Measurements from ENCODE around the gene FGD2. TPM values are rescaled to one million over a fixed set of nuclear protein-coding genes. Genes with fewer than 3 reads are reported as not detected.

Gene FGD2
- total and polyA plus RNA-seq, 2 of the 8 experiments (the other 6 are each of a cell fraction or from before 2014, with no cell fraction given), result 0.12 to 0.32 TPM

DNA sequence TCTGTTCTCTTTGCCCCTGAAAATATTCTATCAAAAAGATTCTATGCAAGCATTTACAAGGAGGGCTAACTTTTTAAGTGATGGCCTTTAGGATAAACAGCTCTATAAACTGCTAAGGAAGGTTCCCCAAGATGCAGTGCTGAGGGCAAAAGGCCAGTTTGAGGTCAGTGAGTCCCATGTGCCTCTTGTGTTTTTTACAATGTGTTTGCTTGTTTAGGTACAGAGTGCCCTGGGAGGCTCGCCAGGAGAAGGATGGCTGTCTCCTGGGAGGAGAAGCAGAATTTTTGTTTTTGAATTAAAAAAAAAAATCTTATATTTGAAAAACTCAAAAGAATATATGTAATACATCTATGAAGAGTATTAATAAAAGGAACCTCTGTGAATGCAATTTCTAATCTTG, 32.3 kb upstream of the FGD2 start (continued):
- TF ChIP-seq KDM1A (IDR thresholded peaks at IDR 0.05; ENCODE audit: borderline replicate concordance, low read length) (no peak), HDAC6 (IDR thresholded peaks at IDR 0.05; ENCODE audit: low read depth, low read length) (no peak), NANOG (IDR thresholded peaks at IDR 0.05; ENCODE audit: insufficient read depth, low read depth, low read length, poor library complexity, severe bottlenecking) (no peak), JUND (IDR thresholded peaks at IDR 0.05; ENCODE audit: low read length) (no peak), SP1 (IDR thresholded peaks at IDR 0.05; ENCODE audit: low read depth, low read length) (no peak), CHD1 (IDR thresholded peaks at IDR 0.05; ENCODE audit: low read depth, low read length) (no peak), POU5F1 (IDR thresholded peaks at IDR 0.05; ENCODE audit: low read depth, low read length) (no peak), BRCA1 (IDR thresholded peaks at IDR 0.05; ENCODE audit: low read depth, low read length) (no peak)

All from H1 (cell line).